WTC11 (cell line): ENCODE data around the gene PLTP. TPM values are rescaled to one million over a fixed set of nuclear protein-coding genes. Genes with fewer than 3 reads are reported as not detected.

Source experiments
- ATAC-seq: fragments of 200-7000 bp; cut with Tn5 transposase; 2 replicates; pipeline ENCODE4 v1.10.0; 2021; ENCODE audit warnings: mild to moderate bottlenecking, moderate library complexity
- CTCF ChIA-PET: fragments of 300-600 bp; sonication (Branson Sonifier 250); formaldehyde crosslinking; loops from one replicate; lab custom pipeline; 2021; ENCODE audit warnings: antibody characterized with exemption; lab: Charles Lee
- POLR2A ChIA-PET: fragments of 350-600 bp; sonication (Branson Sonifier 250); formaldehyde crosslinking; loops from one replicate; lab custom pipeline; 2021; ENCODE audit warnings: antibody characterized with exemption; lab: Charles Lee
- DNase-seq: peaks from one replicate; pipeline ENCODE4 v3.0.0; 2021; ENCODE audit warnings: low spot score
- H3K27ac Mint-ChIP-seq: 2 replicates; pipeline ENCODE4 v1.8.0; 2021; ENCODE audit warnings: mixed read lengths
- H3K27me3 Mint-ChIP-seq: 2 replicates; pipeline ENCODE4 v1.8.0; 2021; ENCODE audit warnings: low read depth, mild to moderate bottlenecking, moderate library complexity, mixed read lengths
- H3K36me3 Mint-ChIP-seq: 2 replicates; pipeline ENCODE4 v1.8.0; 2021; ENCODE audit warnings: mixed read lengths
- H3K4me1 Mint-ChIP-seq: 2 replicates; pipeline ENCODE4 v1.8.0; 2022; ENCODE audit warnings: mixed read lengths
- H3K4me3 Mint-ChIP-seq: 2 replicates; pipeline ENCODE4 v1.8.0; 2021; ENCODE audit warnings: mild to moderate bottlenecking, moderate library complexity, mixed read lengths
- H3K9me3 Mint-ChIP-seq: 2 replicates; pipeline ENCODE4 v1.8.0; 2021; ENCODE audit warnings: mixed read lengths
- ATF1 ChIP-seq: sonication (generic); formaldehyde crosslinking; IDR thresholded peaks from 2 replicates; pipeline ENCODE4 v1.8.1; 2023; ENCODE audit warnings: mild to moderate bottlenecking, moderate library complexity, missing genetic modification reagents
- FOXJ3 ChIP-seq: sonication (generic); formaldehyde crosslinking; IDR thresholded peaks from 2 replicates; pipeline ENCODE4 v1.9.0; 2021; ENCODE audit warnings: missing genetic modification reagents, mild to moderate bottlenecking, borderline replicate concordance
- FOXP4 ChIP-seq: sonication (generic); formaldehyde crosslinking; IDR thresholded peaks from 2 replicates; pipeline ENCODE4 v1.8.0; 2022; ENCODE audit warnings: mild to moderate bottlenecking, missing genetic modification reagents
- GTF2I ChIP-seq: fragments of 250-450 bp; sonication (Bioruptor Pico); conservative IDR thresholded peaks from 2 replicates; pipeline ENCODE4 v1.4.0; 2021; ENCODE audit warnings: mild to moderate bottlenecking
- KAT7 ChIP-seq: sonication (generic); formaldehyde crosslinking; IDR thresholded peaks from 2 replicates; pipeline ENCODE4 v1.8.1; 2023; ENCODE audit warnings: missing genetic modification reagents, mild to moderate bottlenecking, borderline replicate concordance
- MLX ChIP-seq: sonication (generic); formaldehyde crosslinking; IDR thresholded peaks from 2 replicates; pipeline ENCODE4 v1.8.1; 2023; ENCODE audit warnings: mild to moderate bottlenecking, missing genetic modification reagents, moderate library complexity
- NFATC4 ChIP-seq: fragments of 250-450 bp; sonication (Bioruptor Pico); IDR thresholded peaks from 2 replicates; pipeline ENCODE4 v1.9.0; 2021; ENCODE audit warnings: mild to moderate bottlenecking
- NFE2L1 ChIP-seq: sonication (generic); formaldehyde crosslinking; IDR thresholded peaks from 2 replicates; pipeline ENCODE4 v1.8.1; 2023; ENCODE audit warnings: missing genetic modification reagents
- PRRX2 ChIP-seq: fragments of 250-450 bp; sonication (Bioruptor Pico); IDR thresholded peaks from 2 replicates; pipeline ENCODE4 v1.8.0; 2021; ENCODE audit warnings: mild to moderate bottlenecking
- SP1 ChIP-seq: sonication (generic); formaldehyde crosslinking; conservative IDR thresholded peaks from 2 replicates; pipeline ENCODE4 v1.8.1; 2022; ENCODE audit warnings: missing genetic modification reagents
- ZNF121 ChIP-seq: sonication (generic); formaldehyde crosslinking; IDR thresholded peaks from 2 replicates; pipeline ENCODE4 v1.8.0; 2023; ENCODE audit warnings: missing genetic modification reagents
- ZNF232 ChIP-seq: sonication (generic); formaldehyde crosslinking; IDR thresholded peaks from 2 replicates; pipeline ENCODE4 v1.8.0; 2022; ENCODE audit warnings: mild to moderate bottlenecking, missing genetic modification reagents
- ZNF263 ChIP-seq: sonication (generic); formaldehyde crosslinking; IDR thresholded peaks from 2 replicates; pipeline ENCODE4 v1.8.1; 2022; ENCODE audit warnings: low read depth, mild to moderate bottlenecking, moderate library complexity, missing genetic modification reagents
- ZNF281 ChIP-seq: sonication (generic); formaldehyde crosslinking; IDR thresholded peaks from 2 replicates; pipeline ENCODE4 v1.8.0; 2023; ENCODE audit warnings: mild to moderate bottlenecking, missing genetic modification reagents
- ZNF396 ChIP-seq: fragments of 250-450 bp; sonication (Bioruptor Pico); IDR thresholded peaks from 2 replicates; pipeline ENCODE4 v1.8.0; 2021; ENCODE audit warnings: mild to moderate bottlenecking, moderate library complexity, borderline replicate concordance
- ZNF416 ChIP-seq: fragments of 250-450 bp; sonication (Bioruptor Pico); IDR thresholded peaks from 2 replicates; pipeline ENCODE4 v1.9.0; 2021; ENCODE audit warnings: mild to moderate bottlenecking, inconsistent platforms
- ZNF423 ChIP-seq: fragments of 250-450 bp; sonication (Bioruptor Pico); IDR thresholded peaks from 2 replicates; pipeline ENCODE4 v2.1.2; 2022; ENCODE audit warnings: mild to moderate bottlenecking, moderate library complexity
- total RNA-seq: library from RNA; stranded (reverse); gene quantifications from 3 replicates; pipeline ENCODE4 v1.2.3, GENCODE V29; 2021
- TF ChIP-seq, protein P1 (sequence below): fragments of 250-450 bp; sonication (Bioruptor Pico); conservative IDR thresholded peaks from 2 replicates; pipeline ENCODE4 v1.9.0; 2021; ENCODE audit warnings: mild to moderate bottlenecking
- TF ChIP-seq, protein P2 (sequence below): sonication (generic); formaldehyde crosslinking; IDR thresholded peaks from 2 replicates; pipeline ENCODE4 v1.8.1; 2022; ENCODE audit warnings: low read depth, mild to moderate bottlenecking, moderate library complexity, missing genetic modification reagents, borderline replicate concordance

Gene PLTP
- total RNA-seq, 1 experiment from 2014 or later, result 109 TPM

- peak; percentile 73 for TF ChIP-seq SP1 (CRISPR knock-in tag)
Observed at GRCh38 chr20:45910670-45911485, 1.1 kb downstream of the PLTP start (continued).

DNA sequence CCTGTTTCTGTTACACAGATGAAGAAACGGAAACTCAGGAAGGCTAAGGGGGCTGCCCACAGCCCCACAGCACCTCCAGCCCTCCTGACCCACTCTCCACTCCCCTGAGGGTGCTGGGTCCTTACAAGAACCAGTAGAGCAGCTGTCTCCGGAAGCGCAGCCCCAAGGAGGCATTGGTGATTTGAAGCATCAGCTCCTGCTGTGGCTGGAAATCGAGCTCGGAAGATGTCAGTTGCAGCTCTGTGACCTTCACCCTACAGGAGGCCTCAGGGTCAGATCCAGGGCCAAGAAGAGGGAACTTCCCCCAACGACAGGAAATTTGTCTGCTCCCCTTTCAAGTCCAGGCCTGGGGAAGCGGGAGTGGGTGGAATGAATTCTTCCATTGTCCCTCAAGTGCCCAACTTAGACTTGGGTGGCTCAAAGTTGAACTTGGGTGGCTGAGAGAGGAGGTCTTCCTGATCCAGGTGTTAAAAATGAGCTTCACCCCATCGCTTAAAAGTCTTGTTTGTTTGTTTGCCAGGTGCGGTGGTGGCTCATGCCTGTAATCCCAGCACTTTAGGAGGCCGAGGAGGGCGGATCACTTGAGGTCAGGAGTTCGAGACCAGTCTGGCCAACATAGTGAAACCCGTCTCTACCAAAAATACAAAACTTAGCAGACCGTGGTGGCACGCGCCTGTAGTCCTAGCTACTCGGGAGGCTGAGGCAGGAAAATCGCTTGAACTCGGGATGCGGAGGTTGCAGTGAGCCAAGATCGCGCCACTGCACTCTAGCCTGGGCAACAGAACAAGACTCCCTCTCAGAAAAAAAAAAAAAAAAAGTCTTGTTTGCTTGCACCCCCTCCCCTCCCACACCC lies 1.9 kb downstream of the PLTP start:
- peak overlapping the region; percentile 85 for H3K4me3 Mint-ChIP-seq
- CTCF ChIA-PET, result interaction anchor here (0.6 to 2.7 kb wide), 5 partner anchors 20 to 111 kb away, joined by 4 to 13 read pairs (median 4); partner anchors contain the start of genes NEURL2 and PCIF1
- TF ChIP-seq GTF2I (CRISPR knock-in tag) (no peak), FOXJ3 (CRISPR knock-in tag) (no peak), NFE2L1 (no peak), KAT7 (CRISPR knock-in tag) (no peak), ZNF121 (CRISPR knock-in tag) (no peak), ZNF416 (no peak), ZNF396 (CRISPR knock-in tag) (no peak), ATF1 (CRISPR knock-in tag) (no peak), MLX (CRISPR knock-in tag) (no peak), ZNF423 (CRISPR knock-in tag) (no peak), ZNF232 (CRISPR knock-in tag) (no peak), NFATC4 (CRISPR knock-in tag) (no peak), FOXP4 (no peak), ZNF263 (CRISPR knock-in tag) (no peak), PRRX2 (CRISPR knock-in tag) (no peak), ZNF281 (CRISPR knock-in tag) (no peak)
- TF ChIP-seq, protein P1, sequence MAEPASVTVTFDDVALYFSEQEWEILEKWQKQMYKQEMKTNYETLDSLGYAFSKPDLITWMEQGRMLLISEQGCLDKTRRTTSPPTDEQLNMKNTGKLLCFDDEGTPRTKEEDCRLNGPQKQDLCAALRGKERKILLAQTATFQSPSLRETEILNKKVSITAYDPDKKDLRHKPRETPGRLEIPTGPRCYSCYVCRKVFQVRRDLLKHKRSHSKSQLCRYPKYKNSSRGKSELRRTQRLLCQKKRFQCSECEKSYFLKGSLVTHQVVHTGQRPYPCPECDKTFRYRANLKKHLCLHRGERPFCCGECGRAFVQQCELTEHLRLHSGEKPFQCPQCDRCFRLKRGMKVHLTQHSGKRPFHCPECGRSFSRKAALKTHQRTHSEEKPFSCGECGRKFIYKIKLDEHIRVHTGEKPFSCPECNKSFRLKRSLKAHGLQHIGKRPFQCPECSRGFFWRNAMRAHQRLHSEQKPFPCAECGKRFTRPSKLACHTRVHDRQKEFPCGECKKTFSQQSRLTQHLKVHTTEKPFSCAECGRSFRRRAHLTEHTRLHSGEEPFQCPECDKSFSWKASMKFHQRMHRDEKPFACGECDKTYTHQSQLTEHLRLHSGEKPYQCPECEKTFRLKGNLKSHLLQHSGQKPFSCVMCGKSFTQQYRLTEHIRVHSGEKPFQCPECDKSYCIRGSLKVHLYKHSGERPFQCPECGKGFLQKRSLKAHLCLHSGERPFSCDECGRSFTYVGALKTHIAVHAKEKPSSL (CRISPR knock-in tag), result no peak
- TF ChIP-seq, protein P2, sequence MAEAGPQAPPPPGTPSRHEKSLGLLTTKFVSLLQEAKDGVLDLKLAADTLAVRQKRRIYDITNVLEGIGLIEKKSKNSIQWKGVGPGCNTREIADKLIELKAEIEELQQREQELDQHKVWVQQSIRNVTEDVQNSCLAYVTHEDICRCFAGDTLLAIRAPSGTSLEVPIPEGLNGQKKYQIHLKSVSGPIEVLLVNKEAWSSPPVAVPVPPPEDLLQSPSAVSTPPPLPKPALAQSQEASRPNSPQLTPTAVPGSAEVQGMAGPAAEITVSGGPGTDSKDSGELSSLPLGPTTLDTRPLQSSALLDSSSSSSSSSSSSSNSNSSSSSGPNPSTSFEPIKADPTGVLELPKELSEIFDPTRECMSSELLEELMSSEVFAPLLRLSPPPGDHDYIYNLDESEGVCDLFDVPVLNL (CRISPR knock-in tag), result no peak
- no peaks in the 10 kb centered on the region for H3K9me3 Mint-ChIP-seq
- H3K27ac Mint-ChIP-seq, result no peak overlapping the region
- no peak for DNase-seq
- no peak for ATAC-seq
- POLR2A ChIA-PET, result interaction anchor here (0.6 to 3.1 kb wide), 9 partner anchors 9 to 591 kb away, joined by 3 to 43 read pairs (median 4); partner anchors contain the start of genes PCIF1 and ZSWIM1
- peaks cover 37% of the 10 kb centered on the region for H3K36me3 Mint-ChIP-seq
- peaks cover 14% of the 10 kb centered on the region for H3K4me1 Mint-ChIP-seq
- no peaks in the 10 kb centered on the region for H3K27me3 Mint-ChIP-seq
